NCI-H2107 treated with DMSO at 0.1 percent for 48 hours (cell line): ENCODE data around the gene SMIM22.
"Not testable (repeated sequence)": the region's sequence is repeated elsewhere in the genome, so short reads cannot be mapped to it uniquely, and the experiment has no call there.

ENCODE experiments used
- DNase-seq: peaks from one replicate; lab custom pipeline; 2025; ENCODE audit not compliant: unreplicated experiment; lab: John Stamatoyannopoulos, UW

SMIM22 gene

DNA sequence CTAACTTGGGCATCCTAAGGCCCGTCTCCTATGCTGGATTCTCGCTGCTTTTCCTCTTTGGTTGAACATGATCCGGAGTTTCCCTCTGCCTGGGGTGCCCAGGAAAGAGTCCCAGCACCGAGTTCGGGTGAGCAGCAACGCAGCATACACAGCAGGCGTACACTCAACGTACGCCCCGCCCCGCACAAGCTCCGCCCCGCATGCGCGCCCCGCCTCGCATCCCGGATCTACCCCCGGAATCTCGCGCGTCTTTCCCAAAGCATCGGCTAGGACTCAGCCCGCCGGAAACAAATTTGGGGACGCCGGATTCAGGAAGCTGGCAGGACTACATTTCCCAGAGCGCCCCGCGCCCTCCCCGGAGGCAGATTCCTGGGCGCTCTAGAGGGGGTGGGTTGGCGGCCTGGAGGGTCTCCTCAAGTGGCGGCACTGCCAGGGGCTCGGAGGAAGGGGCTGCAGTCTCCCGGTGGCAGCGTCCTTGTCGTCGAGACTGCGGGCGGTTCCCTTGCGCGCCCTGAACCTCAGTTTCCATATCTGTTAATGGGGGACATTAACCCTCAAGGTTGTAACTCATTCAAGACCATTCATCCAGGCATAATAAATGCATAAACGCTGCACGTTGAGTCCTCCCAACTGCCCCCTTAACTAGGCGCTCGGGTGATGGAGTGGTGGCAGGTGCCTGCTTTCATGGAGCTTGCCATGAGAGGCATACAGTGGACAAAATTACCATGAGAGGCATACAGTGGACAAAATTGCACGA is 26.4 kb upstream of the SMIM22 start:
- DNase-seq = peak; percentile 89

DNA sequence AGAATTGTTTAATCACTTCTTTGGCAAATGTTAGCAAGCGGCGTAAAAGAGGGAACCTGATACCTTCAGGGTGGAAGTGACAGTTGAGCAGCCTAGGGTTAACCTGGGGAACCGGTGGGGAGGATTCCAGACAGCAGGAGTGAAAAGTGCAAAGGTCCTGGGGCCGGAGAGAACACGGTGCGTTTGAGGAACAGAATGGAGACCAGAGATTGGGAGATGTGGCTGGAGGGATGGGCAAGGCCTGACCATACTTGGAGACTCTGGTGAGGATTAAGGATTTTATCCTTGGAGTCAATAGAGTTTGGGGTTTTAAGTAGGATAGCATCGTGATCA is 25.9 kb upstream of the SMIM22 start:
- DNase-seq = no peak

DNA sequence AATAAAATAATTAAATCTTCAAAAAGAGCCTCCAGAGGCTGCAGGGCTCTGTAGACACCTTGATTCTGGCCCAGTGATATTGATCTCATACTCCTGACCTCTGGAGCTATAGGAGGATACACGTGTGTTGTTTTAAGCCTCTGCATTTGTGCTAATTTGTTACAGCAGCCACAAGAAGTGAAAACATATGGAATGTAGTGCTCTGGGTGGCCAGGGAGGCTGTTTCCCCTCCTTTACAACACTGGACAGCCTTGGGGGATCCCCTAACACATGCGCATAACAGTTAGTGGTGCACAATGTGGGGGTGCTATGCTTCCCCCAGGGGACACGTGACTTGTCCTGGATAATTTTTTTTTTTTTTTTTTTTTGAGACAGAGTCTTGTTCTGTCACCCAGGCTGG is 23.5 kb upstream of the SMIM22 start:
- no peak for DNase-seq

DNA sequence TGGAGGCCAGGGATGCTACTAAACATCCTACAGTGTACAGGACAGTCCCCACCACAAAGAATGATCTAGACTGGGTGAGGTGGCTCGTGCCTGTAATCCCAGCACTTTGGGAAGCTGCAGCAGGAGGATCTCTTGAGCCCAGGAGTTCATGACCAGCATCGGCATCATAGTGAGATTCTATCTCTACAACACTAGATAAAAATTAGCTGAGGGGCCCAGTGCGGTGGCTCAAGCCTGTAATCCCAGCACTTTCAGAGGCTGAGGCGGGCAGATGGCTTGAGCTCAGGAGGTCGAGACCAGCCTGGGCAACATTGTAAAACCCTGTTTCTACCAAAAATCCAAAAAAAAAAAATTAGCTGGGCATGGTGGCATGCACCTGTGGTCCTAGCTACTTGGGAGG is 22.8 kb upstream of the SMIM22 start:
- DNase-seq = no peak

DNA sequence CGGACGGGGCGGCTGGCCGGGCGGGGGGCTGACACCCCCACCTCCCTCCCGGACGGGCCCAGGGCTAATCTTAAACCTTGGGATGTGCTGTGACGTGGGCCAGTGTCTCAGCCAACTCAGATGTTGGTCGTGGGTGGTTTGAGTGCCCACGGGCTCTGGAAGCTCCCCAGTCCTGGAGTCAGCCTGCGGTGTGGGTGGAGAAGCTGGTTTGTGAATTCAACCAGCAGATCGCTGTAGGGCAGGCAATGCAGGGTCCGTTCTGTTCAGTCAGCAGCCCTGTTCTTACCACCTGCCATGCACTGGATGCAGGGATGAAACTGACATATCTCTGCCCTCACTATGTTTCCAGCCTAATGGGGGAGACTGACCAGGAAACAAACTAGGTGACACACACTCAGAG is 20.2 kb upstream of the SMIM22 start:
- DNase-seq = no peak

DNA sequence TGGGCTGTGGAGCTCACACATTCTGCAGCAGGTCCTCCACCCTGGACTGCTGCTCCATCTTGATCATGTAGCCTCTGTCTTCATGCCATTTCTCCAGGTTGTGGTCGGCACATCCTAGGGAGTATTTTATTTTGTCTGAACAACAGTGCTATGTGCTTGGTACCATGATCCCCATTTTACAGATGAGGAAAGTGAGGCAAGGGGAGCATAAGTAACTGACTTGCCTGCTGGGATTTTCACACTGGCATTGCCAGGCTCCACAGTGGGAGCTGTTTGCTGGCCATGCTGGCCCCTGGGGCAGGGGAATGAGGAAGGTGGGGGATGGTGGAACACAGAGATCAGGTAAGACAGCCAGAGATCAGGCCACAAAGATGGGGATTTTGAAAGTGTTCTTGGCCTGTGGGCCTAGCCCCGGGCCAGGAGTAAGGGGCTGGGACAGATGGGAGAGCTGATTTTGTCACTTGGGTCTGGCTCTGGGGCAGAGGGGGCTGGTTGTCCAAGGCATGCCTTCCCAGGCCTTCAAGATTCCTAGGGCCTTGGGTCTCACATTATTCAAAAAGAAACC is 18.9 kb upstream of the SMIM22 start:
- no peak for DNase-seq

DNA sequence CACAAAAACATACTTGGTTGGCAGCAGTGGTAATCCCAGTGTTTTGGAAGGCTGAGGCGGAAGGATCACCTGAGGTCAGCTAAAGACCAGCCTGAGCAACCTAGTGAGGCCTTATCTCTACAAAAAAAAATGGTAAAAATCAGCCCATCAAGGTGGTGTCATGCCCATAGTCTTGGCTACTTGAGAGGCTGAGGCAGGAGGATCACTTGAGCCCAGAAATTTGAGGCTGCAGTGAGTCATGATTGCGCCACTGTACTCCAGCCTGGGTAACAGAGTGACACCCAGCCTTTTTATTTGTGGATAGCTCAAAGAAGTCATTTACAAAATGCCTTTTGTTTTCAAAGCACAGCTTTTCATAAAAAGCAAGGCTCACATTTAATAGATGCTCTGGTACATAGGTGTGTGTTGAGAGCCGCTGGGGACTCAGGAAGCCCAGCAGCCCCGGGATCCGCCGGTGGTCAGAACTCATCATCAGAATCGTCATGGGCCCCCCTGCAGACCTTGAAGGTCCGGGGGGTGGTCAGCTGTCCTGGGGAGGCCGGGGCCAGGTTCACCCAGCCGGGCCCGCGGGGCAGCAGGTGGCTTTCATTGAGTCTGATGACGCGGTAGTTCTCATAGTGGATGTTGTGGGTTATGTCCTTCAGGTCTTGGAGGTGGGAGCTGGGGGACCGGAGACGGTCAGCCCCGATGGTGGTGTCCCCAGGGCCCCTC is 17.7 kb upstream of the SMIM22 start:
- no peak for DNase-seq

DNA sequence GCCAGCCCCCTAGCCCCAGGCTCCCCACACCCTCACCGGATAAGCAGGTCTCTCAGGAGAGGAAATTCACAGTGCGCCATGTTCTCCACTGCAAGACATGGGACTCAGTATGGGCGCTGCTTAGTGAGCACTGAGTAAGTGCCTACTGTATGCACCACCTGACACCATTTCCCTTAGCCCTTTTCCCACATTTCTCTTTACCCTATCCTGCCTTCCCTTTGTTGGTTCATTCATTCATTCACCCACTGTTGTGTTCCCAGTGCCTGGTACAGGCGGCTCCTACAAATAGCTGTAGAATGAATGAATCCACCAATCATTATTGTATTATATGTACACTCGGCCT is 17.1 kb upstream of the SMIM22 start:
- no peak for DNase-seq

DNA sequence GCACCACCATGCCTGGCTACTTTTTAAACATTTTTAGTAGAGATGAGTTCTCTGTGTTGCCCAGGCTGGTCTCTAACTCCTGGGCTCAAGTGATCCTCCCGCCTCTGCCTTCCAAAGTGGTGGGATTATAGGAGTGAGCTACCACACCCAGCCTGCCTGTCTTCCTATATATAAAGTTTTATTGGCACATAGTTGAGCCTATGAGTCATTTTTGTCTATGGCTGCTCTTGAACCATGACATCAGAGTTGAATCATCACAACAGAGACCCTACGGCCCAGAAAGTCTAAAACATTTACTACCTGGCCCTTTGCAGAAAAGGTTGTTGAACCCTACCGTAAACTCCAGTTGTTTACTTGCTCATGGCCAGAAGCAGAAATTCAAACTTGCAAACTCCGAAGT is 14.9 kb upstream of the SMIM22 start:
- DNase-seq = no peak

DNA sequence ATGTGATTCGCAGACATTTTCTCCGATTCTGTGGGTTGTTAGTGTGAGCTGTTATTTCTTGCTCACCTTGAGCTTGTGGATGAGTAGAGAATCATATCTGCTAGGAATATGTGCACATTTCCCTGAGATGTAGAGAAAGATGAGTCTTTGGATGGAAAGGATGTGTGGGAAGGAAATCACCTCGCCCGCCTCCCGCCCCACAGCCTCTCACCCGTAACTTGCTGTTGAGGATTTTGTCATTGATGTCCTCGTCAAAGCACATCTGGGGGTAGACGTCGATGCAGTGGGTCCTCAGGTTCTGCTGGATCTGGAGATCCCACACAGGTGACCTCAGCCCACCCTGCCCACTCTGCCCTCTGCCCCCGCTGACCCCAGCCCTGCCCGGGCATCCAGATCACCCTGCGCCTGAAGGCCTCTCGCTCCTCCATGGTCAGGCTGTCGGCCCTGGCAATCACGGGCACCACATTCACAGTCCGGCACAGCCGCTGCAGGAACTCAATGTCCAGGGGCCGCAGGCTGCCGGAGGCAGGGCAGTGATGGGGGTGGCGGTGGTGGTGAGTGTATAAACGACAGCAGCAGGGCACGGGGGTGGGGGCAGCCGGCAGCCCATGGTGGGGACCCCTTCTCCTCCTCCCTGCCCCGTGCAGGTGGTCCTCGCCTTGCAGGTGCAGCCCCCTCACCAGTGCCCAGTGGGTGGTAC is 11.8 kb upstream of the SMIM22 start:
- no peak for DNase-seq

DNA sequence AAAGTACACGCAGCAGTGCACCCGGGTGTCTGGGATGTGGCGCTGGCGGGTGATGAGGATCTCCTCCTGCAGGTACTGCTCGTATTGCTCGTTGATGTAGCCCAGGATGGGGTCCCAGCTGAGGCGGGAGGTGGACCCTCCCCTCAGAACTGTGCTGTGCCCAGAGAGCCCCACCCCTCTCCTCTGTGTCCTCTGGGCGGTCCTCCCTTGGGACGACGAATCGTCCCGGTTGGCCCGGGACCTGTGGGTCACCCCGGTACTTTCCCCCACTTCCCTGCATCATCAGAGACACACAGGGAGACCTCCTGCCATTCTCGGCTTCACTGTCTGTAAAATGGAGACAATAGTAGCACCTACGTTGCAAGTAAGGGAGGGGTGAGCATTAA is 11.2 kb upstream of the SMIM22 start:
- DNase-seq = no peak

DNA sequence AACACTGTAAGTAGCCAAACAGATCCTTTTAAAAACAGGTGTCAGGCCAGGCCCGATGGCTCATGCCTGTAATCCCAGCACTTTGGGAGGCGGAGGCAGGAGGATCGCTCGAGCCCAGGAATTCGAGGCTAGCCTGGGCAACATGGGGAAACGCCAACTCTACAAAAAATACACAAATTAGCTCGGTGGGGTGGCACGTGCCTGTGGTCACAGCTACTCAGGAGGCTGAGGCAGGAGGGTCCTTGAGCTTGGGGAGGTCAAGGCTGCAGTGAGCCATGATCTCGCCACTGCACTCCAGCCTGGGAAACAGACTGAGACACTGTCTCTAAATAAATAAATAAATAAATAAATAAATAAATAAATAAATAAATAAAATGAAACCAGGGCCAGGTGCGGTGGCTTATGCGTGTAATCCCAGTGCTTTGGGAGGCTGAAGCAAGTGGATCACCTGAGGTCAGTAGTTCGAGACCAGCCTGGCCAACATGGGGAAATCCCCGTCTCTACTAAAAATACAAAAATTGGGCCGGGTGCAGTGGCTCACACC is 10.7 kb upstream of the SMIM22 start:
- not testable (repeated sequence) for DNase-seq

DNA sequence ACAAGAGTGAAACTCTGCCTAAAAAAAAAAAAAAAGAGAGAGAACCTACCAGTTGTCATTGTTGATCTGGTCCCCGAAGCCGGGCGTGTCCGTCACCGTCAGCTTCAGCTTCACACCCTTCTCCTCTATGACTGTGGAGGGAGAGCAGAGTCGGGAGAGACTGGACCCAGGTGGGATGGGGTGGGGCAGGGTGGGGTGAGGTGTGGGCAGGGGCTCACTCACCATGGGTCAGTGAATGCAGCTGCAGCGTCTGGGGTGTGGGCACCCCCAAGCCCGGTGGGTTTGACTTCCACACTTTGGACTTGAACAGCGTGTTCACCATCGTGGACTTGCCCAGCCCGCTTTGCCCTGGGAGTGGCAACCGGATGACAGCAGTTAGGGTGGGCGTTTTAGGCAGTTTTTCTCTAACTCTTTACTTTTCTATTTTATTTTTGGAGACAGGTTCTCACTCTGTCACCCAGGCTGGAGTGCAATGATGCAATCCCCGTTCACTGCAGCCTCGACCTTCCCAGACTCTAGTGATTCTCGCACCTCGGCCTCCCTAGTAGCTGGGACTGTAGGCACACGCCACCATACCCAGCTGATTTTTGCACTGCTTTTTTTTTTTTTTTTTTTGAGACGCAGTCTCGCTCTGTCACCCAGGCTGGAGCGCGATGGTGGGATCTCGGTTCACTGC is 9.3 kb upstream of the SMIM22 start:
- DNase-seq = no peak

DNA sequence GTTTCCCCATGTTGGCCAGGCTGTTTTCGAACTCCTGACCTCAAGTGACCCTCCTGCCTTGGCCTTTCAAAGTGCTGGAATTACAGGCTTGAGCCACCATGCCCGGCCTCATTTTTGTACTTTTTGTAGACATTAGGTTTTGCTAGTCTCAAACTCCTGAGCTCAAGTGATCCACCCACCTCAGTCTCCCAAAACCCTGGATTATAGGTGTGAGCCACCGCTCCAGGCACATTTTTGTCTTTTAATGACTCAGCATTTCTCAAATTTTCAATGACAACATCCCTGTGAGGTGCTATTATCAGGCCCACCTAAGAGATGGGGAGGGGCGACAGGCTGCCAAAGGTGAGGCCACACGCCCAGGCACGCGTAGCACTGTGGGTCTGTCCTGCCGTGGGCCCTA is 8.1 kb upstream of the SMIM22 start:
- DNase-seq = no peak

DNA sequence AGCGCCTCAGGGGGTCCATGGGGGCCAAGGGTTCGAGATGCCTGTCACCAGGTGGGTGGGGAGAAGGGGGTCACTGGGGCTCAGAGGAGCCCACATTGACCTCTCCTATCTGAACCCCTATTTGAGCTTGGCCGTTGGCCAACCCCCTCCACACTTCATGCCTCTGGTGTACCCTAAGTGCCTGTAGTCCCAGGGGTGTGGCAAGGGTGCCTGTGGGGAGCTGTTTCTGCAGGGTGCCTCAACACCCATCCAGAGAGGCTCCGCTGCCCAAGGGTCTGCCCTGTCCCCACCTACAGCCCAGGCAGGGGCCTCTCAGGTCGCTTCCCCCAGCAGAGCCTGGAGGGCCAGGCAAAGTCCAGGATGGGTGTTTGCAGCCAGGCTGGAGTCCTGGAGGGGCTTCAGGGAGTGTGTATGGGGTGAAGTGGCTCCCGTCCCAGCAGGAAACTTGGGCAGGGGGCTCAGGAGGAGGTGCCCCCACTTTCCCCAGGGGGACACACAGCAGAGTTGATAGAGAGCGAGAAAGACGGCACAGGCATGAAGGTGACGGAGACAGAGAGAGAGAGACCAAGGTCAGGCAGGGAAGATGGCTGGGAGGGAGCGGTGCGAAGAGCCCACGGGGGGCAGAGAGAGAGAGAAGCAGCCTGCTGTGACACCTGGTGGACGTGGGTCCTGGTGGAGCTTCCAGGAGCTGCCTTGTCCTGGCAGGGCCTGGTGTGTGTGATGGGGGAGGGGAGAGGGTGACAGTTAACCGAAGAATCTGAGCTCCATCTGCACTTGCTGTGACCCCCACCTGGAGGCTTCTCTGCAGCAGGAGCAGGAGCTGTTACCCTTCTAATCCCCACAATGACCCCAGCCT is 7.3 kb upstream of the SMIM22 start, which contains the start of gene SEPTIN12:
SEPTIN12 (minus strand) TSS at position 719 of the 856 bp plus-strand sequence; CDS start at position 19, 700 bp downstream.
- DNase-seq = no peak

DNA sequence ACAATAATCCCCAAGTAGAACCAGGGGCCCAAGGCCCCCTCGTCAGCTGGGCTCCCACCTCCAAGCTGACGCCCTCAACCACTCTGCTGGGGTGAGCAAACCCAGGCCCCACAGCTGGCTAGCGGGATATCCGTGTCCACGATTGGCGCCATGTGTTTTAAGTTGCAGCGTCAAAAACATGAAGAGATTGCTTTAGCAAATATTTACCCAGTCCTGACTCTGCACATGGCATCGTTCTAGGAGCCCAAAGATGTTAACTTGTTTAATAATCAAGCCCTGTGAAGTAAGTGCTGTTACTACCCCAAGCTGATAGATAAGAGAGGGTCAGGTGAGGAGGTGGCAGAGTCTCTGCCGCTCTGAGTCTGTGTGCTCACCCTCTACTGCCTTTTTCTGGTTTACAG is 6.7 kb upstream of the SMIM22 start:
- no peak for DNase-seq

DNA sequence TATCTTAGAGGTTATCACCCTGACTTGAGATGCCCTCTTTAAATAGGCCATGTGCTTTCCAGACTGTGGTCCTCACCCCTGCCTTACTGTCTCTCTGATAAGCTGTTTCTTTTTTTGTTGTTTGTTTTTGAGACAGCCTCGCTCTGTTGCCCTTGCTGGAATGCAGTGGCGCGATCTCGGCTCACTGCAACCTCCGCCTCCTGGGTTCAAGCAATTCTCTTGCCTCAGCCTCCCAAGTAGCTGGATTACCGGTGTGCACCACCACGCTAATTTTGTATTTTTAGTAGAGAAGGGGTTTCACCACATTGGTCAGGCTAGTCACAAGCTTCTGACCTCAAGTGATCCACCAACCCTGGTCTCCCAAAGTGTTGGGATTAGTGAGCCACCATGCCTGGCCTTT is 6.3 kb upstream of the SMIM22 start:
- DNase-seq = no peak

DNA sequence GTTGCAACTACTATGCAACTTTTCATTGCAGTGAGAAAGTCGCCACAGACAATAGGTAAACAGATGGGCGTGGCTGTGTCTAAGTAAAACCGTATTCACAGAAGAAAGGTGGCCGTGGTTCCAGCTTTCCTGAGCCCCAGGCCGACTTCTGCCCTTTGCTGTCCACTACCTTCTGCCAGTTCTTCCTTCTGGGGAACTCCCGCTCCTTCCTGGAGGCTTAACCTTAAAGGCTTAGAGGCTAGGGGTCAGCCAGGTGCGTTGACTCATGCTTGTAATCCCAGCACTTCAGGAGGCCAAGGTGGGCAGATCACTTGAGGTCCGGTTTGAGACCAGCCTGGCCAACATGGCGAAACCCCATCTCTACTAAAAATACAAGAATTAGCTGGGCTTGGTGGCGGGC is 4.9 kb upstream of the SMIM22 start:
- DNase-seq = no peak

DNA sequence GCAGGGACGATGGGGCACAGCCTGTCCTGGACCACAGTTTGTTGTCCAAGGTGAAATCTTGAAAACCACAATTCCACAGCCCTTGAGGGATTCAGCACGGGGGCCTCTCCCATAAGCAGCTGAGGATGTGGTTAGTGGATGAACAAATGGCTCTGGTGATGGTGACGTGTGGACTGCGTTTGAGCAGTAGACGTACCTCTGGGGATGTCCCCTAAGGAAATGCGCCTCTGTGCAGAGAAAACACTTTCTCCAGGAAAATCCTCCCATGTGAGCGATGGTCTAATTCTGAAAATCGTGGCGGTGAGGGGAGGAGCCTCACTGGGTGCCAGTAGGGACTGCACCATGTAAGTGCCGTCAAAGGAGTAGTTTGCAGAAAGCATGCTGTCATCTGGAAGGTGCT is 4.3 kb upstream of the SMIM22 start:
- DNase-seq = no peak

DNA sequence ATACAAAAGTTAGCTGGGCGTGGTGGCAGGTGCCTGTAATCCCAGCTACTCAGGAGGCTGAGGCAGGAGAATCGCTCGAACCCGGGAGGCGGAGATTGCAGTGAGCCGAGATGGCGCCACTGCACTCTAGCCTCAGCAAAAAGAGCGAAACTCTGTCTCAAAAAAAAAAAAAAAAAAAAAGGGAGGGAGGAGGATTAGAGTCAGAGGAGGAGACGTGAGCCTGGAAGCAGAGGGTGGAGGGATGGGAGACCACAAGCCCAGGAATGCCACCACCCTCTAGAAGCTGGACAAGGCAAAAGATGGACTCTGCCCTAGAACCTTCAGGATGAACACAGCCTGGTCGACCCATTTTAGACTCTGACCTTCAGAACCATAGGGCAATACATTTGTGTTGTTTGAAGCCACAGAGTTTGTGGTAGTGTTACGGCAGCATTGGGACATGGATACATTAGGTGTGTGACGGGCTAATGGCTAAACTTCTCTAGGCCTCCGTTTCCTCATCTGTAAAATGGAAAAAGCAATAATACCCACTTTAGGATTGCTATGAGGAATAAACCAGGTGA is 2.1 kb upstream of the SMIM22 start:
- DNase-seq = no peak
